GM11168 (cell line): Measurements from ENCODE around the gene NFIX.
"Not testable (repeated sequence)": the region's sequence is repeated elsewhere in the genome, so short reads cannot be mapped to it uniquely, and the experiment has no call there.

Source experiments
- in situ Hi-C: fragments of 300-500 bp; cut with MboI; formaldehyde crosslinking; loops from one replicate; pipeline ENCODE4 v1.12.0; 2022; ENCODE audit warnings: low sequenced_read_pairs; ENCODE audit not compliant: unreplicated experiment

Gene NFIX

DNA sequence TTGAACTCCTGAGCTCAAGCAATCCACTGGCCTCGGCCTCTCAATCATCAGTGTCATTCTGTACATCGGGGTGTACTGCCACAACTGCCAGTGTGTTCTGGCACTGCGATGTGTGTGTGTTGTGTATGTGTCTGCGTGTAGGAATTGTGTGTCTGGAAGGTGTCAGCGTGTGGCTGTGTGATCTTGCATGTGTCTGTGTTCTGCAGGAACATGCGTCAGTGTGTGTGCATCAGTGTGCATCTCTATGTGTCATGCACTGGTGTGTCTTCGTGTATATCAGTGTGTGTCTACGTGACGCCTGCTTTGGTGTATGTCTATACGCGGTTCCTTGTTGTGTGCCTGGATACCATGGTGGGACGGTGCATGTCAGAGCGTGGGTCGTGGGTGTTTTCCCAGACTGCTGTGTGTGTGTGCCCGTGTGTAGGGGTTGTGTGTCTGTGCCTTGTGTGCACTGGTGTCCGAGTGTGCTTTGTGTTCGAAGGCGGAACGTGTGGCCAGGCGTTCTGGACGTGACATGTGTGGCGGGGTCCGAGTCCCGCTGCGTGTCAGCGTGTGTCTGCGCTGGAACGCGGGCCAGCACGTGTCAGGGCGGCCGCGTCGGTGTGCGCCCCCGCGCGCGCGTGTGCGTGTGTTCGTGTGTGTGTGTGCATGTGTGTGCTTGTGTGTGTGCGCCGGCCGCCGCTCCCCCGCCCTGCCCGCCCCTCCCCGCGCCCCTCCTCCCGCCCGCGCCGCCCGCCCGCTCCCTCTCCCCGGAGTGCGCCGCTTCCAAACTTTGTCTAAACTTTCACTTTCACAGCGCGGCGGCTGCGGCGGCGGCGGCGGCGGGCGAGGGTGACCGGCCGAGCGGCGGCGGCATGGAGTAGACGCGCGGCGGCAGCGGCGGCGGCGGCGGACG is at the start of gene NFIX:
TSS of gene NFIX (plus strand) at position 775 of the 895 bp plus-strand sequence. CDS start 363 bp downstream, outside the sequence.
- in situ Hi-C loops: loop anchor here (5.0 kb wide), 1 partner anchor 37 kb away; no protein-coding TSS in a partner anchor

GRCh38 chr19:12945479-12946091 is 49.7 kb upstream of the NFIX start, which contains the start of gene RAD23A:
RAD23A (plus strand) TSS chr19:12945862; CDS start chr19:12945949, 87 bp downstream.
- in situ Hi-C loops: no loop called here

- in situ Hi-C loops: no loop called here
Measured at GRCh38 chr19:12946092-12946721, 49.1 kb upstream of the NFIX start.

- in situ Hi-C loops: no loop called here
Measured at GRCh38 chr19:12946731-12947496, 48.4 kb upstream of the NFIX start.

- in situ Hi-C loops: no loop called here
Measured at GRCh38 chr19:12947702-12948611, 47.3 kb upstream of the NFIX start.

DNA sequence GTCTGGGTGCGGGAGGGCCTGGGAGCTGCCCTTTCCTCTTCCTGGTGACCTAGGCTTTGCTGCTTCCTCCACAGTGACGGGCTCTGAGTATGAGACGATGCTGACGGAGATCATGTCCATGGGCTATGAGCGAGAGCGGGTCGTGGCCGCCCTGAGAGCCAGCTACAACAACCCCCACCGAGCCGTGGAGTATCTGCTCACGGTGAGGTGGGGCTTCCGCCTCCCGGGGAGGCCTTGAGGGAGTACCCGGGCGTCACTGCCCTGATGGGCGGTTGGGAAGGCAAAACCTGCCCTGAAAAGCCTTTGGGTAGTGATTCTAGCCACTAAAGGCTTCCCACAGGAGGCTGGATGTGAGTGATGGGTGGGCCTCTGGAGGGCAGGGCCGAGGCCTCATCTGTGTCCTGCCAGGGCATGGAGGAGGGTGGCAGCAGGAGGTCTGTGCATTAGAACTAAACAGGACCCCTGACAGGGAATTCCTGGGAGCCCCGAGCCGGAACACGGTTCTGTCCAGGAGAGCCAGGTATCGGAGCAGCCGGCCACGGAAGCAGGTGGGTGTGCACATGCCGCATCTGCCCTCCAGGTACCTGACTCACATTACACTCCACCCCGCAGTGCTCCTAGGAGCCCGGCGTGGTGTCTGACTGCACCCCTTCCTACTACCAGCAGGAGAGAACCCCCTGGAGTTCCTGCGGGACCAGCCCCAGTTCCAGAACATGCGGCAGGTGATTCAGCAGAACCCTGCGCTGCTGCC is 46.5 kb upstream of the NFIX start:
- in situ Hi-C loops: no loop called here

GRCh38 chr19:12949363-12950283 is 45.7 kb upstream of the NFIX start:
- in situ Hi-C loops: no loop called here

- in situ Hi-C loops: not testable (repeated sequence)
Measured at GRCh38 chr19:12952050-12952449, 43.2 kb upstream of the NFIX start.

GRCh38 chr19:12952488-12953137 is 42.7 kb upstream of the NFIX start:
- in situ Hi-C loops: no loop called here

GRCh38 chr19:12953138-12953798 is 42.0 kb upstream of the NFIX start:
- in situ Hi-C loops: no loop called here

GRCh38 chr19:12953799-12954611 is 41.3 kb upstream of the NFIX start:
- in situ Hi-C loops: no loop called here

DNA sequence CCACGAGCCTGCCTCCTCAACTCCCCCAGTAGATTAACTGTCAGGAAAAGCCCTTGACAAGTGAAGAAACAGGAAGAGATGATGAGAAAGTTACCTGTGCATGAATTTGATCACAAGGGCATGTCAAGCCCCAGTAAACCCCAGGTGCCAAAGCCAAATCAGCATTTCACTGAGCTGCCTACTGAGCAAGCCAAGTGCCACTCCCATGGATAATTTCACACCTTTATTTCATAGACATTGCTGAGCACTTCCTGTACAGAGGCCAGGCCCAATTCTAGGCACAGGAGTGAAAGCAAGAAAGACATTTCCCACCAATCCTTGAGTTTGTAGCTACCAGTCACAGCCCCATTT is 40.7 kb upstream of the NFIX start:
- in situ Hi-C loops: no loop called here

GRCh38 chr19:12955575-12955974 is 39.7 kb upstream of the NFIX start:
- in situ Hi-C loops: not testable (repeated sequence)

DNA sequence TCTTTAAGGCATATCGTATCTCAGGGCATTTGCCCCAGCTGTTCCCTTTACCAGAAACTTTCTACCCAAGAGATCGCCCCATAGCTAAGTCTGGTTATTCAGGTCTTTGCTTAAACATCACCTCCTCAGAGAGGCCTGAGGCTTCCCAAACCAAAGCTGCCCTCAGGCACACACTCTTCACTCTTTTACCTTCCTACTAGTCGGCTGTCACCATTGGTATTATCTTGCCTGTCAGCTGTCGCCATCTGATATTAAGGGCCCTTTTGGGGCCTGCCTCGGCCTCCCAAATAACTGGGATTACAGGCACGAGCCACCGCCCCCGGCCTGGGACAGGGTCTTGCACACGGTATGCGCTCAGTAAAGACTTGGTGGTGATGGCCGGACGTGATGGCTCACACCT is 39.3 kb upstream of the NFIX start:
- in situ Hi-C loops: no loop called here

DNA sequence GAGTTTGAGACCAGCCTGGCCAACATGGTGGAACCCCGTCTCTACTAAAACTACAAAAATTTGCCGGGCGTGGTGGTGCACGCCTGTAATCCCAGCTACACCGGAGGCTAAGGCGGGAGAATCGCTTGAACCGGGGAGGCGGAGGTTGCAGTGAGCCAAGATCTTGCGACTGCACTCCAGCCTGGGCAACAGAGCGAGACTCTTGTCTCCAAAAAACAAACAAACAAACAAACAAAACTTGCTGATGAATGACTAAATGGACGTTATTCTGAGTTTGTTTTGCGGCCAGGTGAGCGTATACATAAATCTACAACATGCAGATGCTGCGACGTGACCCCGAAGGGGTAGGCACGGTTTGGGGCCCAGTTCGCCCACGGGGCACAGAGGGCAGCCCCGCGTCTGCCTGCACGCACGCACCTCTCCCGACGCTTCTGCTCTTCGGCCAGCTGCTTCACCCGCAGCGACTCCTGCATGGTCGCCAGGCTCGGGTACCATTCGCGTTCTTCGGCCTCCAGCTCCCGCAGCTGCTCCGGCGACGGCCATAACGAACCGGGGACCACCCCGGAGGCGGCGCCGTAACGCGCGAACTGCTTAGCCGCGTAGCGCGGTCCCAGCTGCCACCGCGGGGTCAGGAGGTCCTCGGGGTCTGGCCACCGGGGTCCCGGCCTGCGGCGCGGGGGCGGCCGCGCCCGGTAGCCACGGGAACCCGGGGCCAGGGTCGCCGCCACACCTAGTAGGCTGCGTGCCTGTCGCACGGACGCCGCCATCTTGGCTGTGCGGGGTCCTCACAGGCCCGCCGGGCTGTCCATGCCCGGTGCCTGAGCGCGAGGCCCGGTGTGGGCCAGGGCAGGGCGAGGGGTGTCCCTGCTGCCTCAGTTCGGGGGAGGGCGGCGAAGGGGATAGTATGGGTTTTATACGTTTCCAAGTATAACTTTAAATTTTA is 38.6 kb upstream of the NFIX start, which contains the start of gene GADD45GIP1:
TSS of gene GADD45GIP1 (minus strand) at position 778 of the 943 bp plus-strand sequence. CDS start at position 767, 11 bp downstream.
- in situ Hi-C loops: no loop called here
